HL-60 (cell line): ENCODE results near the gene PPP1R14C.

ENCODE experiments used
- DNase-seq, 2 experiments: peaks; one replicate each; pipeline ENCODE4 v3.0.0-alpha.2; 2010 to 2020; ENCODE audit warnings: low read depth in 1 of 2, low spot score in 1 of 2
- H3K27ac ChIP-seq: fragments of 250-450 bp; sonication (Bioruptor Pico); replicated peaks from 2 replicates; pipeline ENCODE4 v1.5.1; 2020; ENCODE audit warnings: mild to moderate bottlenecking, moderate library complexity
- H3K27me3 ChIP-seq: fragments of 250-450 bp; sonication (Bioruptor Pico); 2 replicates; pipeline ENCODE4 v1.5.1; 2021; ENCODE audit warnings: mild to moderate bottlenecking, moderate library complexity; ENCODE audit not compliant: insufficient read depth, poor library complexity, severe bottlenecking
- H3K4me3 ChIP-seq: replicated peaks from 2 replicates; pipeline ENCODE4 v1.5.1; 2011; ENCODE audit warnings: mild to moderate bottlenecking, control low read depth, low read length; ENCODE audit not compliant: insufficient read depth
- GABPA ChIP-seq: IDR thresholded peaks from 2 replicates; pipeline ENCODE4 v1.6.1; 2012; ENCODE audit warnings: low read depth
- POLR2AphosphoS5 ChIP-seq: IDR thresholded peaks from 2 replicates; pipeline ENCODE4 v1.6.1; 2012; ENCODE audit warnings: low read depth
- REST ChIP-seq: IDR thresholded peaks from 2 replicates; pipeline ENCODE4 v1.6.1; 2012; ENCODE audit warnings: low read depth; ENCODE audit not compliant: insufficient replicate concordance
- SPI1 ChIP-seq: IDR thresholded peaks from 2 replicates; pipeline ENCODE4 v1.6.1; 2012; ENCODE audit warnings: low read depth, mild to moderate bottlenecking, borderline replicate concordance
- TF ChIP-seq, protein P1 (sequence below): IDR thresholded peaks from one replicate; pipeline ENCODE4 v1.5.1; 2011; ENCODE audit warnings: low read length, control low read depth, inconsistent platforms; ENCODE audit not compliant: insufficient read depth

The PPP1R14C gene

GRCh38 chr6:150142097-150142669 is 661 bp upstream of the PPP1R14C start:
- no peak overlapping the region for H3K27ac ChIP-seq
- DNase-seq = peak; percentile 37 to 41
- peak overlapping the region; percentile 49 for H3K4me3 ChIP-seq

DNA sequence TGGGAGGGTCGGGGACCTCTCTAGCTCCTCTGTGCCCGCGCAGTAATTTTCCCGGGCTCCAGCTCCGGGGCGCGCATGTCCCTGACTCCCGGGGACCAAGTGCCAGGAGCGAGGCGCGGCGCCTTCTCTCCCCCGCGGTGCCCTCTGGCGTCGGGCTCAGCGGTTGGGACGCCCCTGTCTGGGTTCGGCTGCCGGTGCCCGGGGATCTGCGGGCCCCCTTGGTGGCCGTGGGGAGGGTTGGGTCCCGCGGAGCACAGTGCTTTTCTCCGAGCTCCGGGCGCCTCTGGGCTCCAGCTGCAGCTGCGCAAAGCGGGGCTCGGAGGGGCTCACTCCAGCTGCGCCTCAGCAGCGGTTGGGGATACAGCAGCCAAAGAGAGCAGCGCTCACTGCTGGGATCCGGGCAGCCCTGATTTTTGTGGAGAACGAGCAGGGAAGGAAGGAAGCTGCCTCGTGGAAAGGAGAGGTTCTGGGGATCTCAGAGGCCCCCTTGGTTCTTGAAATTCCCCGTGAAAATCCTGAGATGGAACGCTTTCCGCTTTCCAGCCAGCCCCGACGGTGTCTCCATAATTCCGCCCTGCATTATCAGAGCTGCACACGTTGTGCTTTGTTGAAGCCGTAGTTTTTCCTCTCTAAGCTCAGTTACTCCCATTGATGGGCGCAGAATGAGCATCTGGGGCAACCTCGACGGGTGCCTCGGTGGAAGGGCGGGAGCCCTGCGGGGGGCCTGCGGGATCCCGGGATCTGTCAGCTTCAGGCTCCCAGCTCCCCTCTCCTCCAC is 861 bp downstream of the PPP1R14C start:
- H3K4me3 ChIP-seq = peak overlapping the region; percentile 49
- peaks cover 39% of the 10 kb centered on the region for H3K27me3 ChIP-seq
- DNase-seq = no peak
- TF ChIP-seq REST (no peak), POLR2AphosphoS5 (no peak), SPI1 (no peak), GABPA (no peak)
- TF ChIP-seq, protein P1, sequence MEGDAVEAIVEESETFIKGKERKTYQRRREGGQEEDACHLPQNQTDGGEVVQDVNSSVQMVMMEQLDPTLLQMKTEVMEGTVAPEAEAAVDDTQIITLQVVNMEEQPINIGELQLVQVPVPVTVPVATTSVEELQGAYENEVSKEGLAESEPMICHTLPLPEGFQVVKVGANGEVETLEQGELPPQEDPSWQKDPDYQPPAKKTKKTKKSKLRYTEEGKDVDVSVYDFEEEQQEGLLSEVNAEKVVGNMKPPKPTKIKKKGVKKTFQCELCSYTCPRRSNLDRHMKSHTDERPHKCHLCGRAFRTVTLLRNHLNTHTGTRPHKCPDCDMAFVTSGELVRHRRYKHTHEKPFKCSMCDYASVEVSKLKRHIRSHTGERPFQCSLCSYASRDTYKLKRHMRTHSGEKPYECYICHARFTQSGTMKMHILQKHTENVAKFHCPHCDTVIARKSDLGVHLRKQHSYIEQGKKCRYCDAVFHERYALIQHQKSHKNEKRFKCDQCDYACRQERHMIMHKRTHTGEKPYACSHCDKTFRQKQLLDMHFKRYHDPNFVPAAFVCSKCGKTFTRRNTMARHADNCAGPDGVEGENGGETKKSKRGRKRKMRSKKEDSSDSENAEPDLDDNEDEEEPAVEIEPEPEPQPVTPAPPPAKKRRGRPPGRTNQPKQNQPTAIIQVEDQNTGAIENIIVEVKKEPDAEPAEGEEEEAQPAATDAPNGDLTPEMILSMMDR = no peak
- no peak overlapping the region for H3K27ac ChIP-seq

More at GRCh38 chr6:150142097-150142669, 661 bp upstream of the PPP1R14C start:
- TF ChIP-seq REST (no peak), POLR2AphosphoS5 (no peak), GABPA (no peak), SPI1 (peak; percentile 58)
- TF ChIP-seq, protein P1 = no peak
- peaks cover 39% of the 10 kb centered on the region for H3K27me3 ChIP-seq

GRCh38 chr6:150144294-150144868 is 1.5 kb downstream of the PPP1R14C start:
- no peak for DNase-seq
- Histone ChIP-seq H3K27me3 (peaks cover 39% of the 10 kb centered on the region), H3K27ac (no peak overlapping the region), H3K4me3 (no peak overlapping the region)
- TF ChIP-seq POLR2AphosphoS5 = no peak
- TF ChIP-seq, protein P1 = no peak
- no peak for TF ChIP-seq SPI1
- TF ChIP-seq REST = no peak
- TF ChIP-seq GABPA = no peak
